HCT116 (cell line): ENCODE data around the gene ZNF319. TPM values are rescaled to one million over a fixed set of nuclear protein-coding genes. Genes with fewer than 3 reads are reported as not detected.
A peak's percentile ranks its signal among the peaks of the same experiment; 100 is the strongest.

Experiments
- ATAC-seq: fragments of 200-7000 bp; cut with Tn5 transposase; 2 replicates; pipeline ENCODE4 v1.9.1; 2020; ENCODE audit warnings: mild to moderate bottlenecking, moderate library complexity
- BruUV-seq: library from RNA; stranded (reverse); fragments of 400-500 nt; replicated peaks from 2 replicates; lab custom pipeline; 2021; lab: Mats Ljungman, UMichigan
- CTCF ChIA-PET: fragments of 300-600 bp; sonication (Branson Sonifier 250); formaldehyde crosslinking; loops from one replicate; lab custom pipeline; 2021; ENCODE audit warnings: antibody characterized with exemption; lab: Charles Lee
- POLR2A ChIA-PET: fragments of 300-600, 350-600 bp; sonication (Branson Sonifier 250); formaldehyde crosslinking; loops from one replicate; lab custom pipeline; 2021; ENCODE audit warnings: antibody characterized with exemption; lab: Charles Lee
- RAD21 ChIA-PET, 2 experiments: fragments of 300-600 bp; sonication (Branson Sonifier 250); formaldehyde crosslinking; loops; one replicate each; lab custom pipeline; 2023; ENCODE audit warnings: low total read pairs in 2 of 2; ENCODE audit not compliant: uncharacterized antibody in 2 of 2, unreplicated experiment in 2 of 2, low non-redundant PET in 1 of 2; lab: Charles Lee
- DNase-seq: peaks from one replicate; pipeline ENCODE4 v3.0.0-alpha.2; 2010; ENCODE audit warnings: low read depth, low spot score
- H2AFZ ChIP-seq: fragments of 200-600 bp; shearing (Covaris generic), sonication (generic); 2 replicates; pipeline ENCODE4 v1.6.1; 2017; ENCODE audit warnings: low read depth, mixed run types, mixed read lengths, antibody characterized with exemption, low read length; ENCODE audit not compliant: poor library complexity, severe bottlenecking
- H3K27ac ChIP-seq: 2 replicates; pipeline ENCODE4 v1.5.1; 2012; ENCODE audit warnings: low read depth, low read length
- H3K27me3 ChIP-seq: fragments of 200-600 bp; sonication (generic); 2 replicates; pipeline ENCODE4 v1.6.1; 2016; ENCODE audit warnings: mixed run types, low read length, mixed read lengths; ENCODE audit not compliant: insufficient read depth
- H3K36me3 ChIP-seq, 2 experiments: fragments of 200-500 bp in 1 of 2; fragments of 200-600 bp in 1 of 2; sonication (Bioruptor generic) in 1 of 2; sonication (generic) in 1 of 2; 2 replicates each; pipeline versions ENCODE4 v1.5.1 to v1.6.1; 2014 to 2016; ENCODE audit warnings: low read length in 2 of 2, inconsistent platforms in 1 of 2, mixed read lengths in 1 of 2, mixed run types in 1 of 2; ENCODE audit not compliant: insufficient read depth in 2 of 2, control insufficient read depth in 1 of 2
- H3K4me1 ChIP-seq, 2 experiments: fragments of 200-600 bp in 1 of 2; sonication (generic) in 1 of 2; 2 replicates each; pipeline versions ENCODE4 v1.5.1 to v1.6.1; 2012 to 2017; ENCODE audit warnings: low read length in 2 of 2, inconsistent platforms in 1 of 2, mild to moderate bottlenecking in 1 of 2, mixed read lengths in 1 of 2, mixed run types in 1 of 2, moderate library complexity in 1 of 2; ENCODE audit not compliant: insufficient read depth in 2 of 2, control insufficient read depth in 1 of 2
- H3K4me2 ChIP-seq: fragments of 200-600 bp; sonication (generic); 2 replicates; pipeline ENCODE4 v1.6.1; 2017; ENCODE audit warnings: mixed run types, low read length, mixed read lengths
- H3K4me3 ChIP-seq, 2 experiments: fragments of 200-600 bp in 1 of 2; sonication (generic) in 1 of 2; replicated peaks in 1 of 2; 2 replicates each; pipeline ENCODE4 v1.5.1; 2011 to 2016; ENCODE audit warnings: low read length in 2 of 2, control low read depth in 1 of 2, low read depth in 1 of 2, mild to moderate bottlenecking in 1 of 2, mixed read lengths in 1 of 2, mixed run types in 1 of 2
- H3K79me2 ChIP-seq: fragments of 200-600 bp; sonication (generic); 2 replicates; pipeline ENCODE4 v1.6.1; 2017; ENCODE audit warnings: mild to moderate bottlenecking, mixed run types, low read length, moderate library complexity, mixed read lengths; ENCODE audit not compliant: insufficient read depth
- H3K9ac ChIP-seq: fragments of 200-600 bp; sonication (generic); 2 replicates; pipeline ENCODE4 v1.6.1; 2016; ENCODE audit warnings: low read length, mixed read lengths
- H3K9me2 ChIP-seq: fragments of 200-600 bp; sonication (generic), shearing (Covaris generic); 2 replicates; pipeline ENCODE4 v1.6.1; 2017; ENCODE audit warnings: mixed run types, mild to moderate bottlenecking, moderate library complexity; ENCODE audit not compliant: insufficient read depth
- H3K9me3 ChIP-seq, 2 experiments: fragments of 200-500 bp in 1 of 2; fragments of 200-600 bp in 1 of 2; sonication (Bioruptor generic) in 1 of 2; sonication (generic) in 1 of 2; 2 replicates each; pipeline ENCODE4 v1.6.1; 2014 to 2017; ENCODE audit warnings: low read length in 2 of 2, mixed read lengths in 2 of 2, inconsistent platforms in 1 of 2, low read depth in 1 of 2, mild to moderate bottlenecking in 1 of 2, mixed run types in 1 of 2, moderate library complexity in 1 of 2; ENCODE audit not compliant: control insufficient read depth in 1 of 2, insufficient read depth in 1 of 2
- H4K20me1 ChIP-seq: fragments of 200-600 bp; sonication (generic), shearing (Covaris generic); 2 replicates; pipeline ENCODE4 v1.6.1; 2017; ENCODE audit warnings: mixed run types, mild to moderate bottlenecking, moderate library complexity; ENCODE audit not compliant: insufficient read depth
- CBX3 ChIP-seq: IDR thresholded peaks from 2 replicates; pipeline ENCODE4 v1.6.1; 2012; ENCODE audit warnings: low read depth
- CEBPB ChIP-seq: IDR thresholded peaks from 2 replicates; pipeline ENCODE4 v1.6.1; 2012; ENCODE audit warnings: low read depth
- EGR1 ChIP-seq: IDR thresholded peaks from 2 replicates; pipeline ENCODE4 v1.6.1; 2012; ENCODE audit warnings: low read depth
- ELF1 ChIP-seq: IDR thresholded peaks from 2 replicates; pipeline ENCODE4 v1.6.1; 2012; ENCODE audit warnings: low read depth, borderline replicate concordance
- EZH2 ChIP-seq: fragments of 200-600 bp; sonication (generic); IDR thresholded peaks from 2 replicates; pipeline ENCODE4 v1.6.1; 2017; ENCODE audit warnings: antibody characterized with exemption, mixed run types
- EZH2phosphoT487 ChIP-seq: fragments of 200-600 bp; IDR thresholded peaks from 2 replicates; pipeline ENCODE4 v1.6.1; 2018; ENCODE audit warnings: antibody characterized with exemption, borderline replicate concordance
- FOSL1 ChIP-seq: IDR thresholded peaks from 2 replicates; pipeline ENCODE4 v1.6.1; 2012; ENCODE audit warnings: low read depth
- RAD21 ChIP-seq: IDR thresholded peaks from 2 replicates; pipeline ENCODE4 v1.6.1; 2012; ENCODE audit warnings: low read depth, mild to moderate bottlenecking
- SIN3A ChIP-seq: IDR thresholded peaks from 2 replicates; pipeline ENCODE4 v1.6.1; 2012; ENCODE audit warnings: low read depth
- SP1 ChIP-seq: IDR thresholded peaks from 2 replicates; pipeline ENCODE4 v1.6.1; 2012; ENCODE audit warnings: low read depth
- SRF ChIP-seq: IDR thresholded peaks from 2 replicates; pipeline ENCODE4 v1.6.1; 2012; ENCODE audit warnings: low read depth
- YY1 ChIP-seq: IDR thresholded peaks from 2 replicates; pipeline ENCODE4 v1.6.1; 2011; ENCODE audit warnings: low read length, low read depth, moderate library complexity, mild to moderate bottlenecking; ENCODE audit not compliant: insufficient replicate concordance; ENCODE audit errors: extremely low read depth
- ZFX ChIP-seq: fragments of 450-650 bp; IDR thresholded peaks from 2 replicates; pipeline ENCODE4 v1.6.1; 2017
- ZNF274 ChIP-seq: fragments of 200-500 bp; sonication (Bioruptor generic); IDR thresholded peaks from 2 replicates; pipeline ENCODE4 v1.6.1; 2014; ENCODE audit warnings: mild to moderate bottlenecking, low read depth, low read length, inconsistent platforms
- intact Hi-C: fragments of 100-400 bp; cut with micrococcal nuclease; formaldehyde crosslinking; loops from 2 replicates; pipeline ENCODE4 v1.10.0; 2022
- total RNA-seq: library from RNA; stranded (reverse); gene quantifications from one replicate; pipeline ENCODE4 v1.2.1, GENCODE V29; 2021; ENCODE audit not compliant: unreplicated experiment
- TF ChIP-seq, protein P1 (sequence below): IDR thresholded peaks from 2 replicates; pipeline ENCODE4 v1.6.1; 2012
- TF ChIP-seq, protein P2 (sequence below): IDR thresholded peaks from 2 replicates; pipeline ENCODE4 v1.6.1; 2012
- TF ChIP-seq, protein P3 (sequence below): IDR thresholded peaks from 2 replicates; pipeline ENCODE4 v1.6.1; 2011; ENCODE audit warnings: mild to moderate bottlenecking, low read length, moderate library complexity; ENCODE audit not compliant: insufficient replicate concordance; ENCODE audit errors: extremely low read depth
- TF ChIP-seq, protein P4 (sequence below), 3 experiments: fragments of 200-600 bp in 1 of 3; sonication (generic) in 1 of 3; IDR thresholded peaks in 2 of 3; conservative IDR thresholded peaks in 1 of 3; 2 replicates each; pipeline ENCODE4 v1.5.1; 2012 to 2017; ENCODE audit warnings: low read depth in 2 of 3, low read length in 2 of 3, antibody characterized with exemption in 1 of 3, borderline replicate concordance in 1 of 3, control low read depth in 1 of 3, mild to moderate bottlenecking in 1 of 3, mixed read lengths in 1 of 3, mixed run types in 1 of 3, moderate library complexity in 1 of 3; ENCODE audit not compliant: insufficient read depth in 1 of 3

The ZNF319 gene
- total RNA-seq, 1 experiment from 2014 or later: 7.1 TPM

DNA sequence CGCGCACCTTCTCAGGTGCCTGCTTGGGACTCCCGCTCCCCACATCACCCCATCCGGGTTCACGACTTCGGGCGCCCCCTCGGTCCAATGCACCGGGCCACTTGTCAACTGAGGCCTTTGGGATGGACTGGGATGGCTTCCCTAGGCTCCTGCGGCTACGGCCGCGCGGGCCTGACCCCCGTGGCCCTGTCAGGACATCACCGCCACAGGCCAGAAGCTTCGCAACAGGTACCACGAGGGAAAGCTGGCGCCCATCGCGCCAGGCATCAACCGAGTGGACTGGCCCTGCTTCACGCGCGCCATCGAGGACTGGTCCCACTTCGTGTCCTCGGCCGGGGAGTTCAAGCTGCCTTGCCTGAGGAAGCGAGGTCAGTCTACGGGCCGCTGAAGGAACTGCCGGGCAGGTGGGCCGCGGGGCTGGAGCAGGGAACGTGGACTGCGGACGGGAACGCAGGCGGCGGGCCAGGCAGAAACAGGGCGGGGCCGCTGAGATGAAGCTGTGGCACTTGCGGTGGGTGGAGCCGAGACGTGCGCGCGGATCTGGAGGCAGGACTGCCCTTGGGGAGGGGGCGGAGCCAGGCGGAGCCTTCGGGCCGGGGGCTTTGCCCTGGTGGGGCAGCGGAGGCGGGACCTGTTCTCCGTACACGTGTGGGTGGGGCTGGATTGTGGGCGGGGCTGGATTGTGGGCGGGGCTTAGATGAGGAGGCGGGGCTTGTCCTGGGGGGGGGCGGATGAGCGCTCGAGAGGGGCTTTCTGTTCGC, 15.8 kb downstream of the ZNF319 start:
- intact Hi-C loops: no loop called here
- ChIA-PET POLR2A (no interaction called here), CTCF (no interaction called here), RAD21 (no interaction called here)
- H3K4me2 ChIP-seq: no peak overlapping the region
- H3K36me3 ChIP-seq: no peaks in the 10 kb centered on the region
- DNase-seq (no peak), ATAC-seq (peak; percentile 67)
- no peaks in the 10 kb centered on the region for H3K27me3 ChIP-seq
- no peaks in the 10 kb centered on the region for H3K4me1 ChIP-seq
- no TSS peak for BruUV-seq
- no peak overlapping the region for H2AFZ ChIP-seq
- H3K27ac ChIP-seq: no peak overlapping the region
- no peaks in the 10 kb centered on the region for H3K79me2 ChIP-seq
- H3K9me2 ChIP-seq: no peaks in the 10 kb centered on the region
- no peaks in the 10 kb centered on the region for H4K20me1 ChIP-seq
- H3K9me3 ChIP-seq: no peaks in the 10 kb centered on the region
- TF ChIP-seq CBX3 (no peak), SRF (no peak), EGR1 (no peak), EZH2phosphoT487 (no peak), SIN3A (no peak), CEBPB (no peak), ZNF274 (no peak), EZH2 (no peak), ZFX (no peak), ELF1 (no peak), SP1 (no peak), RAD21 (no peak), YY1 (no peak), FOSL1 (no peak)
- TF ChIP-seq, protein P1, sequence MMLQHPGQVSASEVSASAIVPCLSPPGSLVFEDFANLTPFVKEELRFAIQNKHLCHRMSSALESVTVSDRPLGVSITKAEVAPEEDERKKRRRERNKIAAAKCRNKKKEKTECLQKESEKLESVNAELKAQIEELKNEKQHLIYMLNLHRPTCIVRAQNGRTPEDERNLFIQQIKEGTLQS: no peak
- TF ChIP-seq, protein P2, sequence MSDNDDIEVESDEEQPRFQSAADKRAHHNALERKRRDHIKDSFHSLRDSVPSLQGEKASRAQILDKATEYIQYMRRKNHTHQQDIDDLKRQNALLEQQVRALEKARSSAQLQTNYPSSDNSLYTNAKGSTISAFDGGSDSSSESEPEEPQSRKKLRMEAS: no peak
- TF ChIP-seq, protein P3, sequence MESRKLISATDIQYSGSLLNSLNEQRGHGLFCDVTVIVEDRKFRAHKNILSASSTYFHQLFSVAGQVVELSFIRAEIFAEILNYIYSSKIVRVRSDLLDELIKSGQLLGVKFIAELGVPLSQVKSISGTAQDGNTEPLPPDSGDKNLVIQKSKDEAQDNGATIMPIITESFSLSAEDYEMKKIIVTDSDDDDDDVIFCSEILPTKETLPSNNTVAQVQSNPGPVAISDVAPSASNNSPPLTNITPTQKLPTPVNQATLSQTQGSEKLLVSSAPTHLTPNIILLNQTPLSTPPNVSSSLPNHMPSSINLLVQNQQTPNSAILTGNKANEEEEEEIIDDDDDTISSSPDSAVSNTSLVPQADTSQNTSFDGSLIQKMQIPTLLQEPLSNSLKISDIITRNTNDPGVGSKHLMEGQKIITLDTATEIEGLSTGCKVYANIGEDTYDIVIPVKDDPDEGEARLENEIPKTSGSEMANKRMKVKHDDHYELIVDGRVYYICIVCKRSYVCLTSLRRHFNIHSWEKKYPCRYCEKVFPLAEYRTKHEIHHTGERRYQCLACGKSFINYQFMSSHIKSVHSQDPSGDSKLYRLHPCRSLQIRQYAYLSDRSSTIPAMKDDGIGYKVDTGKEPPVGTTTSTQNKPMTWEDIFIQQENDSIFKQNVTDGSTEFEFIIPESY: no peak
- TF ChIP-seq, protein P4, sequence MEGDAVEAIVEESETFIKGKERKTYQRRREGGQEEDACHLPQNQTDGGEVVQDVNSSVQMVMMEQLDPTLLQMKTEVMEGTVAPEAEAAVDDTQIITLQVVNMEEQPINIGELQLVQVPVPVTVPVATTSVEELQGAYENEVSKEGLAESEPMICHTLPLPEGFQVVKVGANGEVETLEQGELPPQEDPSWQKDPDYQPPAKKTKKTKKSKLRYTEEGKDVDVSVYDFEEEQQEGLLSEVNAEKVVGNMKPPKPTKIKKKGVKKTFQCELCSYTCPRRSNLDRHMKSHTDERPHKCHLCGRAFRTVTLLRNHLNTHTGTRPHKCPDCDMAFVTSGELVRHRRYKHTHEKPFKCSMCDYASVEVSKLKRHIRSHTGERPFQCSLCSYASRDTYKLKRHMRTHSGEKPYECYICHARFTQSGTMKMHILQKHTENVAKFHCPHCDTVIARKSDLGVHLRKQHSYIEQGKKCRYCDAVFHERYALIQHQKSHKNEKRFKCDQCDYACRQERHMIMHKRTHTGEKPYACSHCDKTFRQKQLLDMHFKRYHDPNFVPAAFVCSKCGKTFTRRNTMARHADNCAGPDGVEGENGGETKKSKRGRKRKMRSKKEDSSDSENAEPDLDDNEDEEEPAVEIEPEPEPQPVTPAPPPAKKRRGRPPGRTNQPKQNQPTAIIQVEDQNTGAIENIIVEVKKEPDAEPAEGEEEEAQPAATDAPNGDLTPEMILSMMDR (IDR thresholded peaks at IDR 0.05 in 2 of 3, conservative IDR thresholded peaks at IDR 0.05 in 1 of 3; ENCODE audit: borderline replicate concordance in 1 of 3, insufficient read depth in 1 of 3, low read depth in 2 of 3, low read length in 2 of 3): no peak
- H3K9ac ChIP-seq: no peak overlapping the region
- no peak overlapping the region for H3K4me3 ChIP-seq
